Measurements from ENCODE around the gene EIF5A.

The EIF5A gene

DNA sequence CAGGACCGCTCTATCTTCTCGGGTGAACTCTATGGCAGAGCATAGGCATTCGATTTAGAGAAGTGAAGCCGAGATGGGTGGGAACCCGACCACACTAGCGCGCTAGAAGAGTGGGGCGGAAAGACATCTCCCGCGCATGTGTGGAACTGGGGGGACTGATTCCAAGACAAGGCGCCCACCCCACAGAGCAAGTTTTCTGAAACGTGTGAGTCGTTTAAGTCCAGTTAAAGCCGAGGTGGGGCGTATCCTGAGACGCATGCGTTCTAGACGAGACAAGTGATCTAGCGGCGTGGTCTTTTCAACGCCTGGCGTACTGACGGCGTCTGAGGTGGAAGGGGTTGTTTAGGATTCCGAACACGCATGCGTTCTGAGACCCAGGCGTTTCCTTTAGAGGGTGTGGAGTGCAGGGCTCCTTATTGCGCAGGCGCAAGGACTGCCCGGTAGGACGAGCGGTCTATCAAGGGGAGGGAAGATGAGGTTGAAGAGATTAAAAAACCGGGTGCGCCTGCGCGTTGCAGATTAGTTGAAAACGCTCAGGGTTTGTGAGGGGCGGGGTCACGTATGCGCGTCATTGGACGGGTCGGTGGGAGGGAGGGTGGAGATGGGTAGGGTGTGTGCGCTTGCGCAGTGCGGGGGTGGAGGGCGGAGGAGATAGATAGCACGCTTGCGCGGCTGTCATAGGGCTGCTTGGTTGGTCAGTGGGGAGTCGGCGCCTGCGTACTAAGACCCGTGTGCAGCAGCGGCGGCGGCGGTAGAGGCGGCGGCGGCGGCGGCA is at the start of gene EIF5A:
Gene EIF5A, plus strand, starts transcription at position 718 of the 775 bp plus-strand sequence. CDS start 2,008 bp downstream, outside the sequence.
- DNase-seq (ENCODE audit: low spot score) = peak; percentile 100

DNA sequence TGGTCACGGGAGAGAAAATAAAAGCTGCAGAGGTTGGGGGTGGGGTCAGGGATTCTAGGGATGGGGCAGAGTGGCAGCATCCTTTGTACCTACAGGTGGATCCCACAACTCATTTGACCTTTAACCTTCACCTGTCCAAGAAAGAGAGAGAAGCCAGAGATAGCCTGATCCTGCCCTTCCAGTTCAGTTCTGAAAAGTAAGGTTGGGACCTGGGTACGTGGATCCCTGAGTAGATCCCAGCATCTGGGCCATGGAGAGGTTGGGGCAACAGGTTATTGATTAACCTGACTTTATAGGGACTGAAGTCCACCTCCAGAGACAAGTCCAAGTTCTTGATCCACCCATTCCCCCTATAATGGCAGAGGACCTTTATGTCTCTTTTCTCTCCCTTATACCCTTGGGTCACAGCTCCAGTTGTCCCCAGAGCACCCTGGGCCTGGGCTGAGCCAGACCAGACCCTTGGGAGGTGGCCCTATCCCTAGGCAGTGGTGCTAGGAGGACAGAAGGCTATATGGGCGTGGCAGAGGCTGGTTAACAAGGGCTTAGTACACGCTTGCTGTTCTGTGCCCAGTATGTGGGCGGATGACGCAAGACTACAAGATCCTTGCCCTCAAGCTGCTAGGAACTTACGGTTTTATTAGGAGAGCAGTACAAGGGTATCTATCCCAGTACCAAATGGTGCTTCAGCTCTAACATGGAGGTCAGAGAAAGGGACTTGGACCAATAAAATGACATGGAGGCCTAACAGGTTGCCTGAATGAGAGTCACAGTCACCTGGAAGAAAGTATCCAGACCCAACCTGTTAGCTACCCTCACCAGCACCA is 48.5 kb upstream of the EIF5A start:
- no peak for DNase-seq (ENCODE audit: low spot score)

DNA sequence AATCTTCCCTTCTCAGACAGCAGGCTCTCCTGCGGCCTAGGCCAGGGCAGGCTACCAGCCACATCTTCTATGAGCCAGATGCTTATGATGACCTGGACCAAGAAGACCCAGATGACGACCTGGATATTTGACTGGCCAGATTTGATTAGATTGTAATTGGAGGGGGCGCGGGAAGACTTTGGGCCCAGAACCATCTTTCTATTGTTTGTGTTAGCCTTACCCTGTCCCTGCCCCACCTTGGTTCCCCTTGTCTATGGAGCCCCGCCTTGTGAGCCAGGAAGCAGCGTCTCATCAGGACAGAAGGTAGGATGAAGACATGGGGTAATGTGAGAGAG is 47.9 kb upstream of the EIF5A start:
- DNase-seq (ENCODE audit: low spot score) = no peak

- no peak for DNase-seq (ENCODE audit: low spot score)
Measured at GRCh38 chr17:7260151-7260550, 47.3 kb upstream of the EIF5A start.

- DNase-seq (ENCODE audit: low spot score) = no peak
Measured at GRCh38 chr17:7260651-7261378, 46.6 kb upstream of the EIF5A start.

DNA sequence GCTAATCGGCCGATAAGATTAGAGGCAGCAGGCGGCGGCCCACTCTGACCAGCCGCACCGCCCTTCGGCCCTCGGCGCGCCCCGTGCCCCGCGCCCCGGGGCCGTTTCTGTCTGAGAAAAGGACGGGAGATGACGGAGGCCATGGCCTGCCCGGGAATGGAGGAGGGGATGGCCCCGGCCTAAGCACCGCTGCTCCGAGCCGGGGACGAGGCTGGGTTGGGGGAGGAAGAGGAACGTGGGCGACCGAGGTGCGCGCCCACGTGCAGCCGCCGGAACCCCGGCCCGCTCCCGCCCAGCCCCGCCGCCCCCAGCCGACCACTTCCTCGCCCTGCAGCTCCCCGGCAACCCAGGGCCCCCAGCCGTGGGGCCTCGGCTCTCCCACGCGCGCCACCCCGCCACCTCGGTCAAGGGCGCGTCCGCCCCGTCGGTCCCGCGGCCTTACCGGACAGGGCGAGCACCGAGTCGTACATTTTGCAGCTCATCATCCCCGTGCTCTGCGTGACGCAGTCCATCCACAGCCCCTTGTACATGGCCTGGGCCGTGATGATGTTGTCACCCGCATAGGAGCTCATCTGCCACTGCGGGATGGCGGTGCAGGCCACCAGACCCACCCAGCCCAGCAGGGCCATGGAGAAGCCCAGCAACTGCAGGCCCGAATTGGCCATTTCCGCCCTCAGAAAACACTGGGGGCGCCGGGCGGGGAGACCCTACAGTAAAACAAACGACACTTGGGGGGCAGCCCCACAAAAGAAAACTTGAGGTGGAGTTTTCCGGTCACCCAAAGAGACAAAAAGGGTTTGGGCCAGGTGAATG is 45.8 kb upstream of the EIF5A start:
- DNase-seq (ENCODE audit: low spot score) = no peak

GRCh38 chr17:7262192-7262934 is 45.1 kb upstream of the EIF5A start, which contains the start of gene CLDN7:
CLDN7 (minus strand) TSS chr17:7262478; CDS start chr17:7262043, 435 bp downstream.
- DNase-seq (ENCODE audit: low spot score) = no peak

DNA sequence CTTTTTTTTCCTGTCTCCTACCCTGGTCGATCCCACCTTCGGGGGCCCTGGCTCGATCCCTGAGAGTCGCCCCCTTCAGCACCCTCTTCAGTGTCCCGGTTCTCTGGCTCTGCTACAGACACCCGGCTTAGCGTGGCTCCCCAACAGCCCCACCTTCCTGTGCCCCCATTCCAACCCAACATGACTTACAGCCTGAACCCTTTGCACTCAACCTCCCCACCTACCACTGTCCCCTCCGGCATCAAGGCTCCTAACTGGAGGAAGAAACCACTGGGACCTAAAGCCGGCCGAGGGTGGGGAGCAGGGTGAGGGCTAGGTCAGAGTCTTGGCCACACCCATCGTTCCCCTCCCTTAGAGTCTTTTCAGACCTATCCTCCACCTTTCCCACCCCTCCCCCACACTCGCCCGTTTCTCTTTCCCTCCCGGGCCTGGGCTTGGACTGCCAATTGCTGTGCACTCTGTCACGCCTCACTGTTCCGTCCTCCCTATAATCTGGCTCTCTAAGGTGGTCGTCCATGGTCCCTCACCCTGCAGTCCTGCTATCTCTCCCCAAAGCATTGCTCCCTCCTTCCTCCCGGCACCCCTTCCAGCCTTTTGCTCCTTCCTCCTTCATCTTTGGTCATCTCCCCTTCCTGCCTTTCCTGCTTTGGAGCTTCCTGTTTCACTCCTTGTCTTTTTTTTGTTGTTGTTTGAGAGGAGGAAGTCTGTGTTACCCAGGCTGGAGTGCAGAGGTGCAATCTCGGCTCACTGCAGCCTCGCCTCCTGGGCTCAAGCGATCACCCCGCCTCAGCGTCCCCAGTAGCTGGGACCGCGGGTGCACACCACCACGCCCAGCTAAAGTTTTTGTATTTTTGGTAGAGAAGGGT is 44.3 kb upstream of the EIF5A start:
- DNase-seq (ENCODE audit: low spot score) = no peak

DNA sequence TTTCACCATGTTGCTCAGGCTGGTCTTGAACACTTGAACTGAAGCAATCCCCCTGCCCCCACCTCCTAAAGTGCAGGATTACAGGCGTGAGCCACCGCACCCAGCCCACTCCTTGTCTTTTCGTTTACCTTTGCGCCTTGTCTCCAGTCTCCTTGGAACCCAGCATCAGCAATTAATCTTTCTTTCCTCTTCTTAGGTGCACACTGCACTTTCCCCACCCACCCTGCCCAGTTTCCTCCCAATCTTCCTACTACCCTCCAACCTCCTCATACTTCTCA is 43.7 kb upstream of the EIF5A start:
- no peak for DNase-seq (ENCODE audit: low spot score)

DNA sequence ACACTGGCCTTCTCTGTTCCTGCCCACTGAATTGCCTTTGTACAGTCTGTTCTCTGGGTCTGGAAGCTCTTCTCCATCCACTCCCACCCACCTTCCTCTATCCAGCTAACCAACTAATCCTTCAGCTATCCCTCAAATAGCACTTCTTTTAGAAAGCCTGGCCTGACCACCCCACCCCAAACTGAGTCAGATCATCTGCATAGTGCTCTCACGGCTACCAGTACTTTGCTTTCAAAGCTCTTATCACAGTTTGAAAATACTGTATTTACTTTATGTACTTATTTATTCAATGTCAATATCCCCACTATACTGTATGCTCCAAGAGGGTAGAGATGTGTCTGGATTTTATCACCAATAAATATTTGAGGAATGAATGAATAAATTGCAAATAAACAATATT is 40.6 kb upstream of the EIF5A start:
- no peak for DNase-seq (ENCODE audit: low spot score)

GRCh38 chr17:7279448-7279847 is 28.0 kb upstream of the EIF5A start:
- DNase-seq (ENCODE audit: low spot score) = no peak

DNA sequence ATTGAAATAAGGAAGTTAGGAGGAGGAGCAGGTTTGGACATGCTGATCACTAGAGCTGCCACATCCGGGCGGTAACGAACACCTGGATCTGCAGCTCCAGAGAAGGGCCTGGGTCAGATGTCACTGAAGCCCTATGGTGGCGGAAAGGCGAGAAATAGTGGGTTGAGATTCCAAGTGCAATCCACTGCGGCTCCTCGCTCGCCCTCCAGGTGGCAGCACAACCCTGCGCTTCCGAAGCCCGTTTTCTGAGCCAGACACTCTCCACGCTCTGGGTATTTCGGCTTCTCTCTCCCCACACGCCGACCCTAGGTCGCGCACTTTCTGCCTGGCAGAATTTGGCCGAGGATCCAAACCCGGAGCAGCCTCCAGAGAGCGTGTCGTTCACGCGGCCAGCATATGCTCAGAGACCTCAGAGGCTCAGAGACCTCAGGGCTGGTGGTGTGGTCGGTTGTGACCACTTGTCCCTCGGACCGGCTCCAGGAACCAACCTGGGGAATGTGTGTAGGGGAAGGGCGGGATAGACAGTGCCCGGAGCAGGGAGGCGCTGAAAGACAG is 26.8 kb upstream of the EIF5A start:
- peak; percentile 72 for DNase-seq (ENCODE audit: low spot score)

DNA sequence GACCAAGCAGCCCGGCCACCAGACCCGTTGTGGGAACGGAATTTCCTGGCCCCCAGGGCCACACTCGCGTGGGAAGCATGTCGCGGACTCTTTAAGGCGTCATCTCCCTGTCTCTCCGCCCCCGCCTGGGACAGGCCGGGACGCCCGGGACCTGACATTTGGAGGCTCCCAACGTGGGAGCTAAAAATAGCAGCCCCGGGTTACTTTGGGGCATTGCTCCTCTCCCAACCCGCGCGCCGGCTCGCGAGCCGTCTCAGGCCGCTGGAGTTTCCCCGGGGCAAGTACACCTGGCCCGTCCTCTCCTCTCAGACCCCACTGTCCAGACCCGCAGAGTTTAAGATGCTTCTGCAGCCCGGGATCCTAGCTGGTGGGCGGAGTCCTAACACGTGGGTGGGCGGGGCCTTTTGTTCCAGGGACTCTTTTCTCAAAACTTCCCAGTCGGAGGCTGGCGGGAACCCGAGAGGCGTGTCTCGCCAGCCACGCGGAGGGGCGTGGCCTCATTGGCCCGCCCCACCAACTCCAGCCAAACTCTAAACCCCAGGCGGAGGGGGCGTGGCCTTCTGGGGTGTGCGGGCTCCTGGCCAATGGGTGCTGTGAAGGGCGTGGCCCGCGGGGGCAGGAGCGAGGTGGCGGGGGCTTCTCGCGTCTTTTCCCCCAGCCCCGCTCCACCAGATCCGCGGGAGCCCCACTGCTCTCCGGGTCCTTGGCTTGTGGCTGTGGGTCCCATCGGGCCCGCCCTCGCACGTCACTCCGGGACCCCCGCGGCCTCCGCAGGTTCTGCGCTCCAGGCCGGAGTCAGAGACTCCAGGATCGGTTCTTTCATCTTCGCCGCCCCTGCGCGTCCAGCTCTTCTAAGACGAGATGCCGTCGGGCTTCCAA is 26.1 kb upstream of the EIF5A start, which contains the start of gene SLC2A4:
Gene SLC2A4, plus strand, starts transcription at position 645 of the 879 bp plus-strand sequence. Its CDS starts 217 bp downstream, at position 862.
- peak; percentile 61 for DNase-seq (ENCODE audit: low spot score)

GRCh38 chr17:7281953-7282751 is 25.3 kb upstream of the EIF5A start:
- DNase-seq (ENCODE audit: low spot score) = no peak

DNA sequence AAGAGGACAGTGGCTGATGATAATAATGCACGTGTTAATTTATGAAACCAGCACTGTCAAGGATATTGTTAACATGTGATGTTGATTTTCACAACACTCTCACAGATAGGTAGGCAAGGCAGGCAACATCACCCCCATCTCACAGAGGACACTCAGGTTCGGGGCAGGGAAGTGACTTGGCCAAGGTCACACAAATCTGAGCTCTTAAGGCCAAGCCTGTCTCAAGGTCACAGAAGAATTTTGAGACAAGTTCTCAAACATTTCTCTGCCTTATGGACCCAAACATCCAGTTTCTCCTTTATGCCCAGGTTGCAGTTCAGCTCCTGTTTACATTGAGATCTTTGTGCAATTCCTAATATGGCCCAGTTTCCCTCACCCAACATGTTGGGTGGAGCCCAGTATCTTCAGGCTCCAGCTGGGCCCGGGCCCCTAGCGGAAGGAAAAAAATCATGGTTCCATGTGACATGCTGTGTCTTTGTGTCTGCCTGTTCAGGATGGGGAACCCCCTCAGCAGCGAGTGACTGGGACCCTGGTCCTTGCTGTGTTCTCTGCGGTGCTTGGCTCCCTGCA is 24.6 kb upstream of the EIF5A start:
- DNase-seq (ENCODE audit: low spot score) = no peak

DNA sequence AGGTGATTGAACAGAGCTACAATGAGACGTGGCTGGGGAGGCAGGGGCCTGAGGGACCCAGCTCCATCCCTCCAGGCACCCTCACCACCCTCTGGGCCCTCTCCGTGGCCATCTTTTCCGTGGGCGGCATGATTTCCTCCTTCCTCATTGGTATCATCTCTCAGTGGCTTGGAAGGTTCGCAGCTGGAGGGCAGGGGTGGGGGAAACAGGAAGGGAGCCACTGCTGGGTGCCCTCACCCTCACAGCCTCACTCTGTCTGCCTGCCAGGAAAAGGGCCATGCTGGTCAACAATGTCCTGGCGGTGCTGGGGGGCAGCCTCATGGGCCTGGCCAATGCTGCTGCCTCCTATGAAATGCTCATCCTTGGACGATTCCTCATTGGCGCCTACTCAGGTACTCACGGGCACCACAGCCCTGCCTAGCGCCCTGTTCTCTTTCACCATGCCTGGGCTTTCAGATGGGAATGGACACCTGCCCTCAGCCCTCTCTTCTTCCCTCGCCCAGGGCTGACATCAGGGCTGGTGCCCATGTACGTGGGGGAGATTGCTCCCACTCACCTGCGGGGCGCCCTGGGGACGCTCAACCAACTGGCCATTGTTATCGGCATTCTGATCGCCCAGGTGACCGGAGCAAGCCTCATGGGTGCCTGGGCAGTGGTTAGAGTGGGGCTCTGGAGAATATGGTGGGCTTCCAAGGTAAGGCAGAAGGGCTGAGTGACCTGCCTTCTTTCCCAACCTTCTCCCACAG is 23.8 kb upstream of the EIF5A start:
- no peak for DNase-seq (ENCODE audit: low spot score)

- DNase-seq (ENCODE audit: low spot score) = no peak
Measured at GRCh38 chr17:7284911-7285310, 22.5 kb upstream of the EIF5A start.

Measured in putamen (tissue), 1 donor.